Esophagus squamous epithelium (tissue), 5 donors: ENCODE results near the gene CCDC87. TPM values are rescaled to one million over a fixed set of nuclear protein-coding genes. Genes with fewer than 3 reads are reported as not detected.

Experiments used
- DNase-seq: peaks from one replicate; lab custom pipeline; 2025; lab: John Stamatoyannopoulos, UW
- H3K27ac ChIP-seq, 4 donors: fragments of 200-600 bp; sonication (generic); one replicate each; pipeline ENCODE4 v1.5.1; 2016 to 2019; ENCODE audit warnings: mild to moderate bottlenecking in 1 of 4
- H3K27me3 ChIP-seq, 4 donors: fragments of 200-600 bp; sonication (generic); 1 replicate in 3 of 4; 2 replicates in 1 of 4; pipeline versions ENCODE4 v1.5.1 to v1.6.0; 2017 to 2021; ENCODE audit warnings: antibody characterized with exemption in 1 of 4
- H3K36me3 ChIP-seq, 3 donors: fragments of 200-600 bp; sonication (generic); one replicate each; pipeline ENCODE4 v1.5.1; 2016 to 2019
- H3K4me1 ChIP-seq, 3 donors: fragments of 200-600 bp; sonication (generic); one replicate each; pipeline ENCODE4 v1.5.1; 2017 to 2019
- H3K4me3 ChIP-seq, 4 donors: fragments of 200-600 bp; sonication (generic); 1 replicate in 3 of 4; 2 replicates in 1 of 4; pipeline ENCODE4 v1.5.1; 2016 to 2019; ENCODE audit warnings: mild to moderate bottlenecking in 2 of 4, moderate library complexity in 1 of 4
- H3K9me3 ChIP-seq, 3 donors: fragments of 200-600 bp; sonication (generic); one replicate each; pipeline ENCODE4 v1.5.1; 2016 to 2019
- CTCF ChIP-seq, 6 experiments: fragments of 450-650 bp in 4 of 6; fragments of 200-600 bp in 2 of 6; sonication (generic) in 2 of 6; IDR thresholded peaks; one replicate each; pipeline ENCODE4 v1.5.1; 2016 to 2019; ENCODE audit warnings: antibody characterized with exemption in 6 of 6, mild to moderate bottlenecking in 4 of 6, moderate library complexity in 4 of 6
- POLR2A ChIP-seq, 4 donors: fragments of 450-650 bp; IDR thresholded peaks; one replicate each; pipeline ENCODE4 v1.6.1; 2017; ENCODE audit warnings: antibody characterized with exemption in 4 of 4, mild to moderate bottlenecking in 4 of 4, moderate library complexity in 3 of 4
- WGBS, 2 donors: methylation state at CpG; one replicate each; pipeline ENCODE4 v1.1.5; 2018; 5-methylcytosine and 5-hydroxymethylcytosine counted together
- intact Hi-C: fragments of 100-400 bp; cut with DNase I; formaldehyde crosslinking; loops from one replicate; pipeline ENCODE4 v1.15.0; 2022
- total RNA-seq, 4 donors: library from RNA; depleted of rRNA; stranded (reverse); fragments of >200 nt; gene quantifications; one replicate each; pipeline ENCODE4 v1.1.0, GENCODE V29; 2016
- donor health status: DM: yes; HTN: yes; CAD: no.

Gene CCDC87
- total RNA-seq, 4 donors from 2014 or later = 0.09 to 0.40 (median 0.21) TPM

- H3K36me3 ChIP-seq = peaks cover 0 to 7% (median 2%) of the 10 kb centered on the region in 3 donors
- WGBS, 2 donors = 0 to 1% methylated on average over 12 to 13 of the region's 90 CpGs
- DNase-seq = peak; percentile 89
- no peaks in the 10 kb centered on the region for H3K9me3 ChIP-seq
- H3K4me3 ChIP-seq = peak within 1 kb of the TSS; percentile 83 to 97 (median 90)
- intact Hi-C loops = loop anchor here (5.0 kb wide), 1 partner anchor 61 kb away; the partner anchor contains the start of gene RBM4B
- no peaks in the 10 kb centered on the region for H3K27me3 ChIP-seq
- TF ChIP-seq CTCF (IDR thresholded peaks at IDR 0.05) (peak in 1 of 6 experiments; percentile 12), POLR2A (IDR thresholded peaks at IDR 0.05) (peak; percentile 40 to 100 (median 98))
- H3K4me1 ChIP-seq = peaks cover 22 to 57% (median 25%) of the 10 kb centered on the region in 3 donors
- peak within 1 kb of the TSS; percentile 97 for H3K27ac ChIP-seq
These were observed 23.7 kb upstream of the CCDC87 start, which contains the start of gene RBM14 for GRCh38 chr11:66616379-66617154. RBM14 (plus strand) TSS chr11:66616630; CDS start chr11:66616721, 91 bp downstream.

- intact Hi-C loops = no loop called here
- DNase-seq = no peak
- no peak overlapping the region for H3K4me3 ChIP-seq
- no peaks in the 10 kb centered on the region for H3K27me3 ChIP-seq
- peaks cover 10 to 32% (median 13%) of the 10 kb centered on the region in 3 donors for H3K4me1 ChIP-seq
- H3K36me3 ChIP-seq = no peaks in the 10 kb centered on the region
- 89 to 94% methylated on average over 9 to 10 of the region's 13 CpGs for WGBS, 2 donors
- no peaks in the 10 kb centered on the region for H3K9me3 ChIP-seq
- no peak overlapping the region for H3K27ac ChIP-seq
- TF ChIP-seq POLR2A (IDR thresholded peaks at IDR 0.05) (no peak), CTCF (IDR thresholded peaks at IDR 0.05) (no peak)
These were observed 21.2 kb upstream of the CCDC87 start for GRCh38 chr11:66614073-66614472.

- H3K4me3 ChIP-seq = no peak overlapping the region
- peaks cover 6 to 27% (median 14%) of the 10 kb centered on the region in 3 donors for H3K4me1 ChIP-seq
- H3K9me3 ChIP-seq = no peaks in the 10 kb centered on the region
- WGBS, 2 donors = 83 to 100% methylated on average over 1 of the region's 1 CpG
- intact Hi-C loops = no loop called here
- no peak overlapping the region for H3K27ac ChIP-seq
- DNase-seq = no peak
- TF ChIP-seq CTCF (IDR thresholded peaks at IDR 0.05) = no peak
- TF ChIP-seq POLR2A (IDR thresholded peaks at IDR 0.05) = no peak
- H3K27me3 ChIP-seq = no peaks in the 10 kb centered on the region
- H3K36me3 ChIP-seq = no peaks in the 10 kb centered on the region
These were observed 19.6 kb upstream of the CCDC87 start for GRCh38 chr11:66612458-66612857.

GRCh38 chr11:66609721-66610617 is 17.1 kb upstream of the CCDC87 start:
- Histone ChIP-seq H3K9me3 (no peaks in the 10 kb centered on the region), H3K4me1 (peaks cover 4 to 25% (median 17%) of the 10 kb centered on the region in 3 donors), H3K36me3 (peaks cover 0 to 17% (median 6%) of the 10 kb centered on the region in 3 donors), H3K4me3 (no peak overlapping the region), H3K27me3 (no peaks in the 10 kb centered on the region), H3K27ac (no peak overlapping the region)
- intact Hi-C loops = no loop called here
- no peak for TF ChIP-seq POLR2A (IDR thresholded peaks at IDR 0.05)
- TF ChIP-seq CTCF (IDR thresholded peaks at IDR 0.05) = no peak
- 64 to 66% methylated on average over 4 of the region's 4 CpGs for WGBS, 2 donors
- DNase-seq = no peak
